SKM-1 (cell line): ENCODE data around the gene LRFN3.
"Not testable (repeated sequence)": the region's sequence is repeated elsewhere in the genome, so short reads cannot be mapped to it uniquely, and the experiment has no call there.

Source experiments
- DNase-seq: peaks from one replicate; lab custom pipeline; 2025; ENCODE audit not compliant: unreplicated experiment; lab: John Stamatoyannopoulos, UW

Gene LRFN3

GRCh38 chr19:35973487-35973886 is 37.3 kb downstream of the LRFN3 start:
- DNase-seq, result no peak

GRCh38 chr19:35975608-35976214 is 39.5 kb downstream of the LRFN3 start:
- no peak for DNase-seq

GRCh38 chr19:35977446-35978222 is 41.5 kb downstream of the LRFN3 start:
- DNase-seq, result no peak

GRCh38 chr19:35978271-35978670 is 42.1 kb downstream of the LRFN3 start:
- no peak for DNase-seq

GRCh38 chr19:35978832-35979365 is 42.7 kb downstream of the LRFN3 start:
- no peak for DNase-seq

GRCh38 chr19:35980997-35981396 is 44.8 kb downstream of the LRFN3 start:
- not testable (repeated sequence) for DNase-seq

GRCh38 chr19:35983177-35983576 is 47.0 kb downstream of the LRFN3 start:
- DNase-seq, result no peak

- no peak for DNase-seq
Measured at GRCh38 chr19:35986111-35986510, 49.9 kb downstream of the LRFN3 start.

- DNase-seq, result peak; percentile 30
Measured at GRCh38 chr19:35986664-35987570, 50.7 kb downstream of the LRFN3 start.

GRCh38 chr19:35987571-35987896 is 51.4 kb downstream of the LRFN3 start:
- no peak for DNase-seq

- no peak for DNase-seq
Measured at GRCh38 chr19:35988824-35989223, 52.6 kb downstream of the LRFN3 start.

- no peak for DNase-seq
Measured at GRCh38 chr19:35990156-35990555, 54.0 kb downstream of the LRFN3 start.

- DNase-seq, result no peak
Measured at GRCh38 chr19:35990771-35991730, 54.9 kb downstream of the LRFN3 start.

- no peak for DNase-seq
Measured at GRCh38 chr19:35991731-35992450, 55.7 kb downstream of the LRFN3 start.

- no peak for DNase-seq
Measured at GRCh38 chr19:35992907-35993765, 57.0 kb downstream of the LRFN3 start.

GRCh38 chr19:35993923-35994598 is 57.9 kb downstream of the LRFN3 start:
- no peak for DNase-seq
